ENCODE results near the gene RNFT2.

The RNFT2 gene

GRCh38 chr12:116839287-116839830 is 101.2 kb downstream of the RNFT2 start:
- DNase-seq = no peak

DNA sequence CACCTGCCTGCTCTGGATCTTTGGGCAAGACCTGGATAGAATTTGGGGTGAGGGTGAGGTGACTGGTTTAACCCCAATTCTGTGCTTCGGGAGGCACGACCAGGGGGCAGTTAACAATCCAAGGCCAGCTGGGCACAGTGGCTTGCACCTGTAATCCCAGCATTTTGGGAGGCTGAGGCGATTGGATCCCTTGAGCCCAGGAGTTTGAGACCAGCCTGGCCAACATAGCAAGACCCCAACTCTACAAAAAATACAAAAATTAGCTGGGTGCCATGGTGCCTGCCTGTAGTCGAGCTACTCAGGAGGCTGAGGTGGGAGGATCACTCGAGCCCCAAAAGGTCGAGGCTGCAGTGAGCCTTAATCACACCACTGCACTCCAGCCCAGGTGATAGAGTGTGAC is 105.0 kb downstream of the RNFT2 start:
- no peak for DNase-seq

GRCh38 chr12:116849216-116849615 is 111.1 kb downstream of the RNFT2 start:
- no peak for DNase-seq

GRCh38 chr12:116852303-116852702 is 114.2 kb downstream of the RNFT2 start:
- DNase-seq = no peak

- DNase-seq = no peak
Measured at GRCh38 chr12:116853507-116853906, 115.4 kb downstream of the RNFT2 start.

GRCh38 chr12:116855744-116856470 is 117.8 kb downstream of the RNFT2 start:
- no peak for DNase-seq

GRCh38 chr12:116856729-116857128 is 118.6 kb downstream of the RNFT2 start:
- DNase-seq = no peak

DNA sequence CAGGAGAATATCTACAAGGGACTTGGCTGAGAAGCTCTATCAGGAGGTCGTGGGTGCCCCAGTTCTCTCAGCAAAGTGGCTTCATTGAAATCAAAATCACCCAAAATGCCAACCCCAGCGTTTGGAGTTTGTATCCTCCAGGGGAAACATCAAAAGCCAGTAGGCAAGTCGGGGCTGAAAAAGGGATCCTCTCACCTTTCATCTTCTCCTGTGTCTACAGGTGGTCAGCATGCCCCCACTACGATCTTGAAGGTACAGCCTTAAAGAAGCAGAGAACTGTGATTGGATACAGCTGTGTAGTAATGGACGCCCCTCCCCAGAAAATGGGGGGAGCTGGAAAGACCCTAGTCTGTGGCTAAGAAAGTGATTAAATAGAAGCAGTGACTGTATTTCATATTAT is 121.0 kb downstream of the RNFT2 start:
- DNase-seq = no peak

DNA sequence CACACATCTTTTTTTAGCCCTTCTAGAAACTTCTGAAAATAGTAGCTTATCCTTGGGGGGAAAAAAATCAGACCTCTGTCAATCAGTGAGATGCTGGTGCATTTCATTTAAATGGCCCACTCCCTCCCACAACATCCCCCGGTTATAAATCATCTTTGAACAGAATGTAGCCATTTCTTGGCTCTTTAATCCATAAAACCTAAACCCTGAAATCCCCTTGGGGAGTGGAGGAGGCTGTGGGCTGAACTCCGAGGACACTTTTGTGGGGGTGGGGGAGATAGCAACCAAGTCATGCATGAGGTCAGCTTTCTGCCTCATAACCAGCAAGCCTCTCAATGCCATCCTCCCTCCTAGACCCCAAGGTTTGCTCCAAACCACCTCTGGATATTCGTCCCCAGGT is 122.1 kb downstream of the RNFT2 start:
- DNase-seq = no peak

- DNase-seq = peak in 2 of 5 experiments; percentile 5 to 71
Measured at GRCh38 chr12:116861320-116861719, 123.2 kb downstream of the RNFT2 start.

DNA sequence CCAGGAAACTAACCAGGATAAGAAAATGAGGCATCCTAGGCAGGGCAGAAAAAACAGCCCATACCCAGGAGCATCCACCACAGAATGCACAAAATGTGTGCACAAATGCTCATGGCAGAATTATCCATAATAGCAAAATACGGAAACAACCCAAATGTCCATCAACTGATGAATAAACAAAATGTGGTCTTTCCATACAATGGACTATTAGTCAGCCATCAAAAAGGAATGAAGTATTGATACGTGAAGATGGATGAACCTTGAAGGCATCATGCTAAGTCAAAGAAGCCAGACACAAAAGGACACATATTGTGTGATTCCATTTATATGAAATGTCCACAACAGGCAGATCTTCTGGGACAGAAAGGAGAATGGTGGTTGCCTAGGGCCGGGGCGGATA is 124.1 kb downstream of the RNFT2 start:
- DNase-seq = no peak

DNA sequence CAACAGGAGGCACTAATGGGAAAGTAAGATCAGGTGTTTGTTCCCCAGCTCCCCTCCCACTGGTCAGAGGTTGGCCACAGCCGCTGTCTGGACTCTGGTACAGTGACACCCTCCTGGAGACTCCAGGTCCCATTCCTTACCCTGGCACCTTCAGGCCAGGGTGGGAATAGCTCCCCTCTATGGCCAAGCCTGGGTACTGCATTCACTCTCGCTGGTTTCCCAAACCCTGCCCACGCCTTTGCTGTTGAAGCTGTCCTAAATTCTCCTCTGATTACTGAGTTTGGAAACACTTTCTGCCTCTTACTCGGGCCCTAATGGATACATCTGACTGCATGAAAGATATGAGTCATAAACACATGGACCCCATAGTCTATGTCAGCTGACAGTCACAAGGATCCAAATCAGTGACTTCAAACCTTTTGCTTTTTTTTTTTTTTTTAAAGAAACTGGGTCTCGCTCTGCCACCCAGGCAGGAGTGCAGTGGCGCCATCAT is 125.2 kb downstream of the RNFT2 start:
- no peak for DNase-seq

DNA sequence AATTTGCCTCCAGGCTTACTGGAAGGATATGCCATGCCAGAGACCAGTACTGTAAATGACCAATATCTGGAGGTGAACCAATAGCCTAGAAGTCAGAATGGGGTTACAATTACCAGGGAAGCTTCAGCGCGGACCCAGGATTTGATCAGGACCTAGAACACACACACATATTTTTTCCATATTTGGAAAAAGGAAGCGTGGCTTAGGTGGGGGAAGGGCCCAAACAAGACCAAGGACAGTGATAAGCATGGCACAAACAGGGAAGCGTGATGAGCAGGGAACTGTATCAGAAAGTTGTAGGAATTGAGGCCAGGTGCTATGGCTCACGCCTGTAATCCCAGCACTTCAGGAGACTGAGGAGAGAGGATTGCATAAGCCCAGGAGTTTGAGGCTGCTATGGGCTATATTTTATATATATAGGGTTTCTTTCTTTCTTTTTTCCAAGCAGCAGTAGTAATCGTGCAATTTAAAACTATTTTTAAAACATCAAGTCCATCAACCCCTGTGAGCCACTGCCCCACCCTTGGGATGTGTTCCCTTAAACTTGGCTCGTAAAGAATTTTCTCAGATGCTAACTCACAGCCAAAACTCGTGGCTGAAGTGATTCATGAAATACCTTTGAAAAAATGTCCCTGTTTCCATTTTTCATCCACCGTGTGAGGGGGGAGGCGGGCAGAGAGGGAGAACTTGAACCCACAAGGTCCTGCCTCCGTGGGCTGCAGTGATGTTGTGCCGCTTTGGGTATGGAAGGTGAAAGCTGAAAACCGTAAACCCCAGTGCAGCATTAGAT is 126.5 kb downstream of the RNFT2 start:
- no peak for DNase-seq

GRCh38 chr12:116867523-116867922 is 129.4 kb downstream of the RNFT2 start:
- no peak for DNase-seq

- no peak for DNase-seq
Measured at GRCh38 chr12:116870306-116870705, 132.2 kb downstream of the RNFT2 start.

GRCh38 chr12:116874324-116874995 is 136.3 kb downstream of the RNFT2 start:
- no peak for DNase-seq

DNA sequence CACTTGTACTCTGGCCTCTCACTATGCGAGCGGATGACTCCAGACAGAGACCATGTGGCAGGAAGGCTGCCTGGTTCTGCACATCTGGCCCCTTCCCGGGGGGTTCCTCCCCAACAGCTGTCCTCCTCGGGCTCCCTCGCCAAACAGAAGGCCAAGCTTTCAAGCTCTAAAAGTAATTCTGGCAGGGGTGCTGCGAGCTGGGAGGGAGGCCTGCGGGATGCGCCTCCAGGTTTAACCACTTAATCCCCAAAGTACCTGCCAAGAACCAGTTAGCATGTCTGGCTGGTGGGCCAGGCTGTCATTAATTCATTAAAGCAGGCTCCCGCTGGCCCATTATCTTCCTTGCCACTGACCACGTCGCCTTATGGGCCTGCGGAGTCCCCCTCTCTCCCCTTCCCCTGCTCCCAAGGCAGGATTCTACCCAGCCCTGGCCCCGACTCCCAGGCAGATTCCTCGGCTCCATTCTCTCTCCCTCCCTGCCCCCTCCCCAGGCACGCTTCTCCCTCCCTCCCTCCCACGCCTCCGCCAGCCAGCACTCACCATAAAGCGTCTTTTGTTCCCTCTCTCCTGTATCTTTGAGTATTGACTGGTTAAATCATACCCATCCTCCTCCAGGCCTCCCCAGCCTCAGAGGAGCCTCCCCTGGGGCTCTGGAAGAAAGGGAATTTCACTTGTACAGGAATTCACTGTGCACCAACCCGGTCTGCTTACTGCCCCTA is 138.2 kb downstream of the RNFT2 start:
- no peak for DNase-seq

DNA sequence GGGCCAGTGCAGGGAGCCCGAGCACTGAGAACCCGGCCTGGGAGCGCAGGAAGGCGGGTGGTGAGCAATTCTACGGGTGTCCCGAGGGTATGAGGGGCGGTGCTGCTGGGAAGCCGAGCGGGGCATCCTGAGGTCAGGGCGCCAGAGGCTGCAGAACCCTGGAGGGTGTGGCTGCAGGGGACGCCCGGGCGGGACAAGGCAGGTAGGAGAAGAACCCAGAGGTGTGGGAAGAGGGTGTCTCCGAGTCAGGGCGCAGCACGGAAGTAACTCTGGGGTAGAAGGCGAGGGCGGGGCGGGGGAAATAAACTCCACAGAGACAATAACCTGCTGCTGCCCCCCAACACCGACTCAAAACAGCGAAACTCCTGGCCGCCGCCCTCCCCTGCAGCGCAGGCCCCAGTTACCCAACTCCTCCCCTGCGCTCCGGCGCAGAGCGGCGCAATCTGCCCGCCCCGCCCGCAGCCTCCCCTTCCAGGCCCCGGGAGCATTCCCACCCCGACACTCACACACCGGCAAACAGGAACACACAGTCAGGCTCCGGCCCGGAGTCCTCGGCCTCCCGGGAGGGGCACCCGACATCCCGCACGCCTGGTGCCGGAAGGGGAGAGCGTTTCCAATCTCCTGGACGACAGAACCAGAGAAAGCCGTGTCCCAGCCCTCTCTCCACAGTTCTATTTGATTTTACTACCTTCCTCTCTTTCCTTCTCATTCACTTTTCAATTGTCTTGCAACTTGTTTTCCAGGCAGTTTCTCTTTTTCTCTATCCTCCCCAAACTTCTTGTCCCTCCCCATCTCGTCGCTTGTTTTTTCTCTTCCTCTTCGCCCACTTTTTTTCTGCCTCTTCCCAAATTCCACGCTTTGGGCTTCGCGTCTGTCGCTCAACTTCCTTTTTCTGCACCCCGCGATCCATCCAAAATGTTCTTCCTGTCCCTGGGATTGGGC is 140.7 kb downstream of the RNFT2 start:
- no peak for DNase-seq

DNA sequence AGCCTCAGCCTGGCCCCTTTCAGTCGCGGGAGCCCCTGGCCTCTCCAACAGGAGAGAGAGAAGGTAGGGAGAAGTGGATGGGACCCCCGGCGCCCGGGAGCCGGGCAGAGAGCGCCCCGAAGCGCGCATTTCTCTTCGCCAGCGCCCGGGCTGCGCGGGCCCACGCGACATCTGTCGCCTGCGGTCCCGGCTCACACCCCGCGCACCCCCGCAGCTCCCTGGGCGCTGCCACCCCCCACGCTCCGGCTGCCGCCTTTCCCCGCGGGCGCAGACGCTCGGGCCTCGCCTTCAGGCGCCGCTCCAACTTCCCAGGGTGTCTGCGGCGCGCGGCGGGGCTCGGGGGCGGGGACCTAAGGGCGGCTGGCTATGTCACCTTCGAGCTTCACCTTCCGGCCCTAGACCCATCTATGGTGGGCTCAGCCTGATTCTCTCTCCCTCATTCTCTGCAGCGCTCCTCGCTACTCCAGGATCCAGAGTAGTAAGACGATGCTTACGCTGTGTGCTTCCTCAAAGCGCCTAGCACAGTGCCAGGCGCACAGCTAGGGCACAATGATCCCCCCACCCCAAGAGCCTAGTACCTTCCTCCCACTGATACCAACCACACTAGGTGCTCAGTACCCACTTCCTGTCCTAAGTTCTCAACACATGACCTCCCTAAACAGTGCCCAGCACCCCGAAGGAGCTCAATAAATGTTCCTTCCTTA is 141.5 kb downstream of the RNFT2 start:
- DNase-seq = no peak

DNA sequence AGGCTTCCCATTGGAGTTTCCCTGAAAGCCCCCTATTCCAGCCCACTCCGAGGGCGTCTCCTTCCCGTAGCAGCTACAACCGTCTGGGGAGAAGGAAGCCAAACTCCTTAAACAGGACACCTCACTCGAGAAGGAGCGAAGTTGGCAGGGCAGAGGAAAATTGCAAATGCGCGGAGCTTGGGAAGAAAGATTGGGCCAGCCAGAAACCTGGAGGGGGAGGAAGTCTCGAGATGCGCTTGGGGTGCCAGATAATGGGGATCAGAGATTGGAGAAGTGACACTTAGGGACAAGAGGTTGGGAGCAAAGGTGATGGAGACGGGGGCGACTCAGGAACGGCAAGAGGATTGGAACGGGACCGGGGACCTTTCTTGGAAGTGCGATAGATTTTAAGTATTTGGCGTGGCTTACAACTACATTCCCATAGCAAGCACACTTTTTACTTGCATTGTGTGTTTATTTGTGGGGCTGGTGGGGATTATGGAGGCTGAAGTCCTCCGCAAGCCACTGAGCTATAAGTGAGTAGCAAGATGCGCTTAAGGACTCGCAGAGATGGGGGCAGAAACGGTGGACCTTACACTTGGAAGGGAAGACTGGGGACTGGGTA is 142.2 kb downstream of the RNFT2 start:
- DNase-seq = no peak
